GM18517 (cell line): ENCODE measurements around the gene PCED1B.

ENCODE experiments used
- ATAC-seq: cut with Tn5 transposase; IDR thresholded peaks from one replicate; pipeline ENCODE4 v1.9.1; 2021; ENCODE audit warnings: mild to moderate bottlenecking, moderate library complexity; ENCODE audit not compliant: unreplicated experiment

PCED1B gene

DNA sequence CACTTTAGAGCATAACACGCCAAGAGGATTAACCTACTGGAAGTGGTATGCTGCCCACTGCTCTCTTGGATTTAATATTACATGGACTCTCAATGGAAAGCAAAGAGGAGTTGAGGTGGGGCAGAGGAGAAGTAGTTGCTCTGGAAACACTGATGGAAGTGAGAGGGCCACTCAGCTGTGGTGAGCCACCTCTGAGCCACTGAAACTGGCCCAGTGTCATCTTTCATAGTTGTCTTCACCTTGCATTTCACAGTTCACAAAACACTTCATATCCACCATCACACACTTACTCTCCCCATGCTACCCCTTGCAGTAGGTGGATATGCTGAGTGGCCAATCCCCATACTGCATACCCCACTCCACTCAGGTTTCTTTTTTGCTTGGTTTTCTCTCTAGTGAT, 12.2 kb upstream of the PCED1B start:
- no peak for ATAC-seq

DNA sequence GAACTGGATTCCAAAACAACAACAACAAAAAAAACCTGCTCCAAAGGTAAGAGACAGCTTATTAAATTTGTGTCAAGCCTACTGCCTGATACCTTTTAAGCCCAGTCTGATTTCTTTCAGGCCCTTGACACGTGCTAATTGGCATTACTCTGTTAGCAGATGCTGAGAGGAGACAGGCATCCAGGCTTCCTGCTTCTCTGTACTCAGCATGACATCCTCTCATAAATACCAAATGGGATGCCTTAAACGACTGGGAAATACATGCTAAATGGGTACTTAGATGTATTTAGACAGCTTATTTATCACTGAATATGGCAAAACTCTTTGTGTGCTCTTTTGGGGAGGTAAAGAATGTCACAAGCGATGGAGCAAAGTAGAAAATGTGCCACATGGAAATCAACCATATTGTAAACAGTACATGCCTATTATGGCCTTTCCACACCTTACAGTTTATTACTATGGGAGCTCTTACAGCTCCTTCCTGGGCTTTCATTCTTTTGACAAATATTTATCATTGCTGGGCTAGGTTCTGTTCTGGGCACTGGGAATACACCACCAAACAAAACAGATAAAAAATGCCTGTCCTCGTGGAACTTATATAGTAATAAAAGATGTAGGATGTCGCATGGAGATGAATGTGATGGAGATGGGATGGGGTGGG, 11.5 kb upstream of the PCED1B start:
- ATAC-seq = no peak

DNA sequence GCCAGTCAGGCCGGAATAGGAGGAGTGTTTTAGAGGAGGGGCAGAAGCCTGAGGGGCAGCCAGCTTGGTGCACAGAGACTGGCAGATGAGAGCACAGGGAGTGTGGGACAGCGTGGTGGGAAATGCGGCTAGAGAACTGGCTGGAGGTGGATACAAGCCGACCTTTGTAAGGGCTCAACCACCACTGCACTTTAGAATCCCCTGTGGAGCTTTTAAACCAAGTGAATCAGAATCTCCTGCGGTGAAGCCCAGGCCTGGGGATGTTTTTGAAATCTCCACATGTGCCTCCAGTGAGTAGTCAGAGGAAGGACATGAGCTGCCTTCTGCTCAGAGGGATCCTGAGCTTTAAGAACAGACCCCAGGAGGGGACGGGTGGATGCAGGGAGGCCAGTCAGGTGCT, 10.9 kb upstream of the PCED1B start:
- no peak for ATAC-seq

DNA sequence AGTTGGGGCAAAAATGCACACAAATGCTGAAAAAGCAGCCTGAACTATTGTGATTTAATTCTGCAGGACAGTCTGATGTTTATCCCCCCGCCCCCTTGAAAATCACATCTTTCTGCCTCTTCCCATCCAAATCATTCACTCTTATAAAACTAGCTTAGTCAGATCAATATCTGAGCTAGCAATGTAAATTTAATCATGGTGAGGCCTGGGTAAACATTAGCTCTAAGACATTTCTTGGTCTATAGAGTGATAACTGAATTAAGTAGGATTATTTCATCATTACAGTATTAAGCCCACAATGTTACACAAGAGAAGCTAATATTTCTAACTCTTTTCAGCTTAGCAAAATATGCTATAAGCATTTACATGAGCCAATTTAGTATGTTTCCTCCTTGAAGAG, 9.1 kb upstream of the PCED1B start:
- ATAC-seq = no peak

GRCh38 chr12:47071241-47071852, 8.1 kb upstream of the PCED1B start:
- no peak for ATAC-seq

DNA sequence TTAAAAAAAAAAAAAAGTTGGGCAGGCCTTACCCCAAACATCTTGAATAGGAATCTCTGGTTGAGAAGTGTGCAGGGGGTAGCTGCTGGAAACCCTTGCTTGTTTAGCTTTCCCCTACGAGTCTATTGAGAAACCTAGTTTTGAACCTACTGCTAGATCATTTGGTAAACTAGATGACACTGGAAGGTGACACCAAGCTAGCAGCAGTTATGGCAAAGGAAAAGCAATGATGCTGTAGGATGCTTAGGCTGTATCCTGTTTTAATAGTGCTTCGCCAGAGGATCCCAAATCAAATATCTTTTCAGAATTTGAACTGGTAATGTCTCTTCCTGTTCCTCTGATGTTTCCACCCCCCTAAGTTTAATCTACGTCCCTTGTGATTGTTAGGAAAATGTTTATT, 5.5 kb upstream of the PCED1B start:
- ATAC-seq = no peak

- ATAC-seq = no peak
Observed at GRCh38 chr12:47074757-47075156, 4.7 kb upstream of the PCED1B start.

DNA sequence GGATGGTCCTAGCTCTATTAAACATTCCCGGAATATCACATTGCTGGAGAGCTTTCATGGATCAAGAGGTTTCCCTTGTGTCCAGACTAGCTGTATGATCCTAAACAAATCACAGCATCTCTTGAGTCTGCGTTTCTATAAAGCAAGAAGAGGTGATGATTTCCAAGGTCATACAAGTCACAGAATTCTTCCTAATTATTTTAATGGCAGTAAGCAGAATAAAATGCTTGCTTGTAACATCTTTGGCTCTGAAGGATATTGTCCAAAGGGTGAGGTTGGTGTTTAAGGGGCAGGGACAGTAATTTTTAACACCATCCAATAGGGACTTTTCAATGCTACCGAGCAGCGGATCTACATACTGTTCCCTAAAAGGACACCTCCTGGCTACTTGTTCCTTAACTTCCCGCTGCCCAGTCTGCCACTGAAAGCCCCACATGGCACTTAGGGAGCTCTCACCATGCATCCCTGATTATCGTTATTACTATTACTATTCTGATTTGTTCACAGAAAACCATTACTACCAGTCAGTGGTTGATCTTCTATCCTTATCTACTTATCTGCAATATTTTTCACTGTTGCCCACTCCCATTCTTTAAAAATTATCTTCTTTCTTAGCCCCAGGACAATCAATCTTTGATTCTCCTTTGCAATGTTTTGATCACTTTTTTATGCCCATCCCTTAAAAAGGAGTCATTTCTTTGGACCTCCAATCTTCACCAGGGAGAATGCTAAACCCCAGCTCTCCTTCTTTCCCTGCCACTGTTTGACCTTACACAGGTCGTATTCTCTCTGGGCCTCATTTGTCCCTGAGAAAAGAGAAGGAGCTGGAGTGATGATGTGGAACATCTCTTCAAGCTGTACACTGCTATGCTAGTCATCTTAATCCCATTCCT, 4.0 kb upstream of the PCED1B start:
- ATAC-seq = no peak

DNA sequence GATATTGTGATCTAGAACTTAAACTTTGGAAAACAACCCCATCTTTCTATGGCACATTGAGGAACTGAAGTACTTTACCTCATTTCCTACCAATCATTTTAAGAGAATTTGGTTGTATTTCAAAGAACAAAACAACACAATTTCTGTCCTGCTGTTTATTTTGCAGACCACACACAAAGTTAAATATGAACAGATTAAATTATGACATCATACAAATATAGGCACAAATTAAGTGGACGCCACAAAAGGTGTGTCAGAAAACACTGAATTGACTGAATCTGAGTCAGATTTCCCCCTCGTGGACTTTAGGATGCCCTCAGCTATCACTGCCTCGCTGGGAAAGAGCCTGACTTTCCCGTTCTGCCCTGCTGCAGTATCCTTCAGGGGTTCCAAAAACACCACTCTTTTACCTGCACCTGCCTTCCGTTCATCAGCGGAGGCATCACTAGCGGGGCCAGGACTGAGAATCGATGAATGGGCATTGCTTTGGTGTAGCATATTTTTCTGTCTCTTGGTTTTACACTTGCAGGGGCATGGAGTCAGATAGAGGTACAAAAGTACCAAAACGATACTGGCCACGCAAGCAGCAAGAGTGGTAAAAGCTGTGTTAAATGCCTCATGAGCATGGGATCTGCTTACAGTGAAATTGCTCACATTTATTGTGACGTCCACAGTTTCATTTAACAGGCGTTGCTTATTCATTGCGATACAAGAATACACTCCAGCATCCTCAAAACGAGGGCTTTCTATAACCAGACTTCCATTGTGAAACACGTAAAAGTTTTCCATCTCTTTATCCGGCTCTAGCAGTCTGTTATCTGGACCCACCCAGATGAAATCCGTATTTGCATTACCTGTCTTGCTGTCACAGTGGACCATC, 2.0 kb upstream of the PCED1B start:
- no peak for ATAC-seq

DNA sequence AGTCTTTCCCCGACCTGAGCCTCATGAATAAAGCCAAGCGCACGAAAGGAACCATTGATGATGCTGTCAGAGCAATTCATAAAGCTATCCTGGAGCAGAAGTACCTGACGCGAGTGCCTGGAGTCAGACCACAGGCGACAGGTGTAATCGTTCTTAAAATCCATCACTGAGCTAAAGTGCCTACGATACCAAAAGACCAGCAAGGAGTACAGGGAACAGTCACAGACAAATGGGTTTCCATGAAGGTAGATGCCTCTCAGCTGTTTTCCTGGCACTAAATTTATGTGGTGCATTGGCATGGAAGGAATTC, 1.4 kb upstream of the PCED1B start:
- ATAC-seq = no peak

- no peak for ATAC-seq
Observed at GRCh38 chr12:47078733-47079467, 521 bp upstream of the PCED1B start.

DNA sequence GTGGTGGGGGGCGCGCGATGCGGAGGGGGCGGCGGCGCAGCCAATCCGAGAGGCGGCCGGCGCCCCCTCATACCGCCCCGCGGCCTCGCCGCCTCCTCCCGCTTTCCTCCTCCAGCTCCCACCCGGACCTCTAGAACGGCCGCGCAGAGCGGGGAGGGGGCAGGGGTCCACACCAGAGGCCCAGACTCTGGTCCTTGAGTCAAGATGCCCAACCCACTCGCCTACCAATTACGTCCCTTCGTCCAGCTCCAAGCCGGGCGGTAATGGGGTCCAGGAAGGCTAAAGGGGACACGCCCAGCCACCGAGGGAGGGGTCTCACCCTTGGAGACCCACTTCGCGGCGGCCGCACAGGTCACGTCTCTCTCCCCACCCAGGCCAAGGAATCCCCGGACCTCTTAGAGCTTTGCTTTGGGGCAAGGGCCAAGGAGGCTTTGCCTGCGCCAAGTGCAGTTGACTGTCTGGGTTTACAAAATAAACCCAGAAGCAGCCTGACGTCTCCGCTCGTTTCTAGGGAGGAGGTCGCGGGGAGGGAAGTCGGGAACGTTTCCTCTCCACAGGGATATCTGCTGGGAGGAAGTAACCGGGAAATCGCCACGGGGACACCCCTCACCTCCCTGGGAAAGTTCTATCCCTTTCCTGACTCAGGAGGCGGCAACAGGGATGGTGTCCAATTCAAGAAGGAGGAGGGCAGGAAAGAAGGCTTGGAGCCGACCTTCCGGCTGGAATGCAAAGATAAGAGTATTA, 732 bp downstream of the PCED1B start:
- ATAC-seq = peak; percentile 10

DNA sequence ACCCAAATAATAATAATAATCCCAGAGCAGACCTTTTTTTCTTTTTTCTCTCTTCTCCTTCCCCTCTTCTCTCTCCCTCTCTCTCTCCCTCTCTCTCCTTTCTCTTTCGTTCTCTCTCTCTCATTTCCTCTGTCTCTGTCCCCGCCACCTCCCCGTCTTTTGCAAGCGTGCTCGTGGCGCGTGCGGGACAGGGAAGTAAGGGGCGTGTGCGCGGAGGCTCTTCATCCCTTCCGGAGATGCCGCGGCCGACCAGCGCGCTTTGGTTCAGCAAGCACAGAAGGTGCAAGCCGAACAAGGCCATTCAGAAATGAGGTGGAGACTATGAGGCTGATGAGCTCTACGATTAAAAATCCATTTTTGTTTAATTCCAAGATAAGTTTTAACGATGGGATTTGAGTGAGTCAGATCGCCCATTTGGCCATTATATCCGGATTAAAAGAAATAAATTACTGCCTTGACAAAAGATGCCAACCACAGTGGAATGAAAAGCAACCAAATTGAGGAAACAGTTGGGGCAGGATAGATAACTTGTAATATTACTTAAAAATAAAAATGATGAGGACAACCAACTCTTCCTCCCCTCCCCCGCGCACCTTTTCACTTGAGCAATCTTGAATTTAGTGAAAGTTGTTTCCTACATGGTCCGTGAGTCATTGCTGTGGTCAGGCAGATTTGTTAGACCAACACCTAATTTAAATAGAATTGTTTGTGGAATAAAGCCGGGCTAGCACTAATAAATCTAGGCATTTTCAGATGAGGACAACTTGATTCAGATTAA, 1.5 kb downstream of the PCED1B start:
- ATAC-seq = no peak

DNA sequence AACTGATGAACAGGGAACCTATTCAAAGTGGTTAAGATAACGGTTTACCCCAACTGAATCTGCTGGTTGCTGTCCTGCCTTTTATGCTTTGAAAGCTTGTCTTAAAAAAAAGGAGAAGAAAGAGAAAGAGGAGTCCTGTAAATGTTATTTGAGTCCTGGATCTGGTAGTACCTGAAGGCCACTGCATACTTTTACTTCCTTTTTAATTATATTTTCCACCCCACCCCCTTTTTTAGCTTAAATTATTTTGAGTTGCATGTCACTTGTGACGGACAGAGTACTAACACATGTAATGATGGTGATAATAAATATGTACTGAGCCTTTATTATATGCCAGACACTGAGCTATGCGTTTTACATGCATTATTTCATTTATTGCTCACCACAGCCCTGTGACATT, 2.9 kb downstream of the PCED1B start:
- no peak for ATAC-seq

- ATAC-seq = no peak
Observed at GRCh38 chr12:47082796-47083621, 3.6 kb downstream of the PCED1B start.

GRCh38 chr12:47084172-47084571, 4.8 kb downstream of the PCED1B start:
- ATAC-seq = no peak

DNA sequence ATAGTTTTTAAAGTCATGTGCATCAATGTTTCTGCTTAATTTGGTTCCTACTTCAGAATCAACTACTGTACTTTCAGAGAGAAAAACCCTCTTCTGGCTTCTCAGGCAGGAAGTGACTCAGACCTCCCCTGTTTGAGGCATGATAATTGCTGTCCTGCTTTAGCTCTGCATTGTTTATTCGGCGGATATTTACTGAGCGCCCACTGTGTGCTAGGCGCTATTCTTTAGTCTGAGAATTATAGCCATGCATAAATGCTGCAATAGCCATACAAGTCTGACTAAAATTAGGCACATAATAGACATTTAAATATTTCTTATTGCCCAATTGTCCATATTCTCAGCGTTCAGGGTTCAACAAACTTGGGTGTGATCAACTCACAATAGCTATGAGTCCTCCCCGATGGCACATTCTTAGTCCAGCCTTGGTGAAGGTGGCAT, 6.4 kb downstream of the PCED1B start:
- ATAC-seq = no peak

GRCh38 chr12:47087088-47087688, 7.8 kb downstream of the PCED1B start:
- ATAC-seq = no peak
